A375 (cell line): ENCODE results near the gene TMEFF1. TPM values are rescaled to one million over a fixed set of nuclear protein-coding genes. Genes with fewer than 3 reads are reported as not detected.

Experiments
- total RNA-seq: library from RNA; depleted of rRNA; stranded (reverse); fragments of >200 nt; shearing (Covaris generic); gene quantifications from 2 replicates; pipeline ENCODE4 v1.2.3, GENCODE V29; 2014; rRNA removed

TMEFF1 gene
- 0.45 and 1.5 TPM in 2 replicates for total RNA-seq

DNA sequence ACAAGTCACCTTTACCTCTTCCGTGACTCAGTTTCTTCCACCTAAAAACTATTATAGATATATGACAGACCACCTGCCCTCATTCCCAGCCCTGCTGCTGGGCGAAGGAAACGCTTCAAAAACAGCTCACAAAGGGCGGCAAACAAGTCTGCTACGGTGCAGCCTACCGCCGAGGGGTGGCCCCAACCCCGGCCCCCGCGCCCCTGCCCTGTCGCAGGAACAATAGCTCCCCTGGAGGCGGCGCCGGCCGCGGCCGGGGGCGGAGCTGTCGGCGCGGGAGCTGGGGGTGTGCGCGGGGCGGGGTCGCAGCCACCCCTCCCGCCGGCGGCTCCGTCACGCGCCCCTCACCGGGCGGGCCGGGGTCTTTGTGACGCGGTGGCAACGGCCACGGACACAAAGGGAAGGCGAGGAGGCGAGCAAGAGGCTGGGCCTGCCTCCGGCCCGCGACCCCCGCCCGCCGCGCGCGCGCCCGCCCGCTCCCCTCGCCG is at the start of gene TMEFF1:
TMEFF1 (plus strand) TSS at position 362 of the 488 bp plus-strand sequence. CDS start 396 bp downstream, outside the sequence.

GRCh38 chr9:100426530-100427365 is 46.2 kb upstream of the TMEFF1 start, which contains the start of gene MSANTD3:
Gene MSANTD3, plus strand, starts transcription at chr9:100427143. Its CDS starts 14,796 bp downstream, at chr9:100441939.

DNA sequence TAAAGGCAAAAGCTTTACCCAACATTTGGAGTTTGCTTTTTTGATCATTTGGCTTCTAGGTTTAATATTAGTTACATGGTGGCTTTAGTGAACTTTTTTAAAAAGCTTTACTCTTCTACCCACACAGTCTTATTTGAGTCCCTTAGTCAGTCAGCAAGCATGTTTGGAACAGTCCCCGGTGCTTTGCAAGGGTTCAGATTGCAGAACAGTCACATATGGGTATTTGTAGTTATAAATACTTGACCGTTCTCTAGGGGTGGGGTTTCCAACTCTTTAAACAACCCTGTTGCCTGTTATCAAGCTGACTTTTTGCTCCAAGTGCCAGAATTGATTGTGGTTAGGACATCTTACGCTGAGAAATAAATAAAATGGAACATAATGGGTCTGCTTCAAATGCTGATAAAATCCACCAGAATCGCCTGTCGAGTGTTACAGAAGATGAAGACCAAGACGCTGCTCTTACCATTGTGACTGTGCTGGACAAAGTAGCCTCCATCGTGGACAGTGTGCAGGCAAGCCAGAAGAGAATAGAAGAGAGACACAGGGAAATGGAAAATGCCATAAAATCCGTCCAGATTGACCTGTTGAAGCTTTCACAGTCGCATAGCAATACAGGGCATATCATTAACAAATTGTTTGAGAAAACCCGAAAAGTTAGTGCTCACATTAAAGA is 105.0 kb downstream of the TMEFF1 start, which contains the start of gene CAVIN4:
CAVIN4 (plus strand) TSS at position 304 of the 673 bp plus-strand sequence; CDS start at position 369, 65 bp downstream.

Other genes with a start within 250 kb of the TMEFF1 start
- gene TEX10, start 120.2 kb upstream of the TMEFF1 start, total RNA-seq: 40.1 and 42.2 TPM in 2 replicates
- 63.4 and 95.7 TPM in 2 replicates for gene MSANTD3, start 46.0 kb upstream of the TMEFF1 start, total RNA-seq
- gene CAVIN4, start 104.9 kb downstream of the TMEFF1 start, total RNA-seq: 0.80 and 1.1 TPM in 2 replicates